ENCODE data around the gene AHDC1.

Gene AHDC1

GRCh38 chr1:27571439-27572018 lies 32.4 kb downstream of the AHDC1 start:
- no peaks in the 10 kb centered on the region for H3K36me3 ChIP-seq (ENCODE audit: control insufficient read depth in 2 of 2, insufficient read depth in 1 of 2, low read length in 2 of 2)

GRCh38 chr1:27570784-27571183 lies 33.2 kb downstream of the AHDC1 start:
- no peak overlapping the region for H3K4me3 ChIP-seq (ENCODE audit: low read depth, low read length)
- POLR2A ChIA-PET: interaction anchor here (0.6 to 1.3 kb wide), 4 partner anchors 18 to 448 kb away, joined by 3 to 10 read pairs (median 4); partner anchors contain the start of gene AHDC1

More at GRCh38 chr1:27571439-27572018, 32.4 kb downstream of the AHDC1 start:
- Histone ChIP-seq H3K4me3 (ENCODE audit: low read depth, low read length) (no peak overlapping the region), H3K4me1 (ENCODE audit: control insufficient read depth, insufficient read depth, low read length) (peaks cover 11% of the 10 kb centered on the region), H3K9me3 (ENCODE audit: control insufficient read depth, insufficient read depth, low read depth, low read length) (no peaks in the 10 kb centered on the region), H3K27ac (ENCODE audit: extremely low read depth, low read depth, low read length) (no peak overlapping the region)
- TF ChIP-seq ELK4 (IDR thresholded peaks at IDR 0.05; ENCODE audit: borderline replicate concordance, low read depth, low read length) (no peak), GLIS1 (tag by site-specific recombination; IDR thresholded peaks at IDR 0.05) (0 out of 2 replicates have a peak, but pooled peaks have one; percentile 13), EGR2 (tag by site-specific recombination; IDR thresholded peaks at IDR 0.05; ENCODE audit: low read depth) (peak; percentile 57; the same call in 1 of the 2 replicates), PATZ1 (tag by site-specific recombination; IDR thresholded peaks at IDR 0.05) (0 out of 2 replicates have a peak, but pooled peaks have one; percentile 5)
- CTCF ChIA-PET: interaction anchor here (0.8 to 8.6 kb wide), 8 partner anchors 9 to 37 kb away, joined by 3 to 111 read pairs (median 4); no protein-coding TSS in a partner anchor
- POLR2A ChIA-PET: interaction anchor here (0.6 to 1.5 kb wide), 4 partner anchors 19 to 449 kb away, joined by 3 to 10 read pairs (median 4); partner anchors contain the start of gene AHDC1

More at GRCh38 chr1:27570784-27571183, 33.2 kb downstream of the AHDC1 start:
- TF ChIP-seq ZNF239 (tag by site-specific recombination; IDR thresholded peaks at IDR 0.05): no peak
- TF ChIP-seq SCRT2 (tag by site-specific recombination; IDR thresholded peaks at IDR 0.05): 0 out of 2 replicates have a peak, but pooled peaks have one; percentile 2
- TF ChIP-seq ZNF121 (tag by site-specific recombination; IDR thresholded peaks at IDR 0.05): no peak
- no peak for TF ChIP-seq ZNF76 (tag by site-specific recombination; IDR thresholded peaks at IDR 0.05; ENCODE audit: borderline replicate concordance, low read depth)
- no peak for TF ChIP-seq ZNF19 (tag by site-specific recombination; IDR thresholded peaks at IDR 0.05; ENCODE audit: low read depth)
- TF ChIP-seq ZNF580 (tag by site-specific recombination; IDR thresholded peaks at IDR 0.05): no peak
- TF ChIP-seq REST (tag by site-specific recombination; IDR thresholded peaks at IDR 0.05): no peak
- TF ChIP-seq EGR2 (tag by site-specific recombination; IDR thresholded peaks at IDR 0.05; ENCODE audit: low read depth): no peak
- Histone ChIP-seq H3K9me3 (ENCODE audit: control insufficient read depth, insufficient read depth, low read depth, low read length) (no peaks in the 10 kb centered on the region), H3K27ac (ENCODE audit: extremely low read depth, low read depth, low read length) (no peak overlapping the region), H3K4me1 (ENCODE audit: control insufficient read depth, insufficient read depth, low read length) (peaks cover 11% of the 10 kb centered on the region), H3K36me3 (ENCODE audit: control insufficient read depth in 2 of 2, insufficient read depth in 1 of 2, low read length in 2 of 2) (no peaks in the 10 kb centered on the region)
- CTCF ChIA-PET: interaction anchor here (0.9 to 8.6 kb wide), 6 partner anchors 8 to 35 kb away, joined by 4 to 111 read pairs (median 6); no protein-coding TSS in a partner anchor
